ENCODE measurements around the gene LPP.
"Not testable (repeated sequence)": the region's sequence is repeated elsewhere in the genome, so short reads cannot be mapped to it uniquely, and the experiment has no call there.

The LPP gene

GRCh38 chr3:188154014-188154808, at the start of gene LPP:
LPP (plus strand) TSS chr3:188154157; CDS start chr3:188406121, 251,964 bp downstream.
- DNase-seq: peak; percentile 36

GRCh38 chr3:188106006-188106405, 48.0 kb upstream of the LPP start:
- DNase-seq: no peak

GRCh38 chr3:188106454-188106853, 47.5 kb upstream of the LPP start:
- DNase-seq: no peak

- no peak for DNase-seq
These were observed 46.8 kb upstream of the LPP start for GRCh38 chr3:188106887-188107830.

GRCh38 chr3:188108703-188109412, 45.1 kb upstream of the LPP start:
- no peak for DNase-seq

- no peak for DNase-seq
These were observed 42.9 kb upstream of the LPP start for GRCh38 chr3:188111002-188111584.

GRCh38 chr3:188113756-188114155, 40.2 kb upstream of the LPP start:
- no peak for DNase-seq

GRCh38 chr3:188119846-188120245, 34.1 kb upstream of the LPP start:
- no peak for DNase-seq

GRCh38 chr3:188122571-188123169, 31.3 kb upstream of the LPP start:
- no peak for DNase-seq

- no peak for DNase-seq
These were observed 30.6 kb upstream of the LPP start for GRCh38 chr3:188123170-188123905.

- DNase-seq: no peak
These were observed 29.8 kb upstream of the LPP start for GRCh38 chr3:188124184-188124583.

GRCh38 chr3:188125076-188125475, 28.9 kb upstream of the LPP start:
- DNase-seq: no peak

GRCh38 chr3:188126276-188126675, 27.7 kb upstream of the LPP start:
- DNase-seq: no peak

- no peak for DNase-seq
These were observed 27.0 kb upstream of the LPP start for GRCh38 chr3:188126934-188127333.

GRCh38 chr3:188128905-188129304, 25.1 kb upstream of the LPP start:
- DNase-seq: no peak

- not testable (repeated sequence) for DNase-seq
These were observed 22.9 kb upstream of the LPP start for GRCh38 chr3:188131023-188131422.

GRCh38 chr3:188133219-188133618, 20.7 kb upstream of the LPP start:
- no peak for DNase-seq

- no peak for DNase-seq
These were observed 20.3 kb upstream of the LPP start for GRCh38 chr3:188133646-188134045.

- DNase-seq: no peak
These were observed 19.9 kb upstream of the LPP start for GRCh38 chr3:188134079-188134478.

- DNase-seq: no peak
These were observed 19.1 kb upstream of the LPP start for GRCh38 chr3:188134856-188135255.

- DNase-seq: no peak
These were observed 18.7 kb upstream of the LPP start for GRCh38 chr3:188135271-188135670.

GRCh38 chr3:188137051-188137450, 16.9 kb upstream of the LPP start:
- DNase-seq: peak; percentile 14
